HCT116 (cell line): Measurements from ENCODE around the gene TLE4. TPM values are rescaled to one million over a fixed set of nuclear protein-coding genes. Genes with fewer than 3 reads are reported as not detected.

Experiments
- ATAC-seq: fragments of 200-7000 bp; cut with Tn5 transposase; 2 replicates; pipeline ENCODE4 v1.9.1; 2020; ENCODE audit warnings: mild to moderate bottlenecking, moderate library complexity
- BruUV-seq: library from RNA; stranded (reverse); fragments of 400-500 nt; replicated peaks from 2 replicates; lab custom pipeline; 2021; lab: Mats Ljungman, UMichigan
- CTCF ChIA-PET: fragments of 300-600 bp; sonication (Branson Sonifier 250); formaldehyde crosslinking; loops from one replicate; lab custom pipeline; 2021; ENCODE audit warnings: antibody characterized with exemption; lab: Charles Lee
- POLR2A ChIA-PET: fragments of 300-600, 350-600 bp; sonication (Branson Sonifier 250); formaldehyde crosslinking; loops from one replicate; lab custom pipeline; 2021; ENCODE audit warnings: antibody characterized with exemption; lab: Charles Lee
- RAD21 ChIA-PET, 2 experiments: fragments of 300-600 bp; sonication (Branson Sonifier 250); formaldehyde crosslinking; loops; one replicate each; lab custom pipeline; 2023; ENCODE audit warnings: low total read pairs in 2 of 2; ENCODE audit not compliant: uncharacterized antibody in 2 of 2, unreplicated experiment in 2 of 2, low non-redundant PET in 1 of 2; lab: Charles Lee
- DNase-seq: peaks from one replicate; pipeline ENCODE4 v3.0.0-alpha.2; 2010; ENCODE audit warnings: low read depth, low spot score
- H2AFZ ChIP-seq: fragments of 200-600 bp; shearing (Covaris generic), sonication (generic); 2 replicates; pipeline ENCODE4 v1.6.1; 2017; ENCODE audit warnings: low read depth, mixed run types, mixed read lengths, antibody characterized with exemption, low read length; ENCODE audit not compliant: poor library complexity, severe bottlenecking
- H3K27ac ChIP-seq: 2 replicates; pipeline ENCODE4 v1.5.1; 2012; ENCODE audit warnings: low read depth, low read length
- H3K27me3 ChIP-seq: fragments of 200-600 bp; sonication (generic); 2 replicates; pipeline ENCODE4 v1.6.1; 2016; ENCODE audit warnings: mixed run types, low read length, mixed read lengths; ENCODE audit not compliant: insufficient read depth
- H3K36me3 ChIP-seq, 2 experiments: fragments of 200-500 bp in 1 of 2; fragments of 200-600 bp in 1 of 2; sonication (Bioruptor generic) in 1 of 2; sonication (generic) in 1 of 2; 2 replicates each; pipeline versions ENCODE4 v1.5.1 to v1.6.1; 2014 to 2016; ENCODE audit warnings: low read length in 2 of 2, inconsistent platforms in 1 of 2, mixed read lengths in 1 of 2, mixed run types in 1 of 2; ENCODE audit not compliant: insufficient read depth in 2 of 2, control insufficient read depth in 1 of 2
- H3K4me1 ChIP-seq, 2 experiments: fragments of 200-600 bp in 1 of 2; sonication (generic) in 1 of 2; 2 replicates each; pipeline versions ENCODE4 v1.5.1 to v1.6.1; 2012 to 2017; ENCODE audit warnings: low read length in 2 of 2, inconsistent platforms in 1 of 2, mild to moderate bottlenecking in 1 of 2, mixed read lengths in 1 of 2, mixed run types in 1 of 2, moderate library complexity in 1 of 2; ENCODE audit not compliant: insufficient read depth in 2 of 2, control insufficient read depth in 1 of 2
- H3K4me2 ChIP-seq: fragments of 200-600 bp; sonication (generic); 2 replicates; pipeline ENCODE4 v1.6.1; 2017; ENCODE audit warnings: mixed run types, low read length, mixed read lengths
- H3K4me3 ChIP-seq, 2 experiments: fragments of 200-600 bp in 1 of 2; sonication (generic) in 1 of 2; replicated peaks in 1 of 2; 2 replicates each; pipeline ENCODE4 v1.5.1; 2011 to 2016; ENCODE audit warnings: low read length in 2 of 2, control low read depth in 1 of 2, low read depth in 1 of 2, mild to moderate bottlenecking in 1 of 2, mixed read lengths in 1 of 2, mixed run types in 1 of 2
- H3K79me2 ChIP-seq: fragments of 200-600 bp; sonication (generic); 2 replicates; pipeline ENCODE4 v1.6.1; 2017; ENCODE audit warnings: mild to moderate bottlenecking, mixed run types, low read length, moderate library complexity, mixed read lengths; ENCODE audit not compliant: insufficient read depth
- H3K9ac ChIP-seq: fragments of 200-600 bp; sonication (generic); 2 replicates; pipeline ENCODE4 v1.6.1; 2016; ENCODE audit warnings: low read length, mixed read lengths
- H3K9me2 ChIP-seq: fragments of 200-600 bp; sonication (generic), shearing (Covaris generic); 2 replicates; pipeline ENCODE4 v1.6.1; 2017; ENCODE audit warnings: mixed run types, mild to moderate bottlenecking, moderate library complexity; ENCODE audit not compliant: insufficient read depth
- H3K9me3 ChIP-seq, 2 experiments: fragments of 200-500 bp in 1 of 2; fragments of 200-600 bp in 1 of 2; sonication (Bioruptor generic) in 1 of 2; sonication (generic) in 1 of 2; 2 replicates each; pipeline ENCODE4 v1.6.1; 2014 to 2017; ENCODE audit warnings: low read length in 2 of 2, mixed read lengths in 2 of 2, inconsistent platforms in 1 of 2, low read depth in 1 of 2, mild to moderate bottlenecking in 1 of 2, mixed run types in 1 of 2, moderate library complexity in 1 of 2; ENCODE audit not compliant: control insufficient read depth in 1 of 2, insufficient read depth in 1 of 2
- H4K20me1 ChIP-seq: fragments of 200-600 bp; sonication (generic), shearing (Covaris generic); 2 replicates; pipeline ENCODE4 v1.6.1; 2017; ENCODE audit warnings: mixed run types, mild to moderate bottlenecking, moderate library complexity; ENCODE audit not compliant: insufficient read depth
- CBX3 ChIP-seq: IDR thresholded peaks from 2 replicates; pipeline ENCODE4 v1.6.1; 2012; ENCODE audit warnings: low read depth
- CEBPB ChIP-seq: IDR thresholded peaks from 2 replicates; pipeline ENCODE4 v1.6.1; 2012; ENCODE audit warnings: low read depth
- EGR1 ChIP-seq: IDR thresholded peaks from 2 replicates; pipeline ENCODE4 v1.6.1; 2012; ENCODE audit warnings: low read depth
- ELF1 ChIP-seq: IDR thresholded peaks from 2 replicates; pipeline ENCODE4 v1.6.1; 2012; ENCODE audit warnings: low read depth, borderline replicate concordance
- EZH2phosphoT487 ChIP-seq: fragments of 200-600 bp; IDR thresholded peaks from 2 replicates; pipeline ENCODE4 v1.6.1; 2018; ENCODE audit warnings: antibody characterized with exemption, borderline replicate concordance
- FOSL1 ChIP-seq: IDR thresholded peaks from 2 replicates; pipeline ENCODE4 v1.6.1; 2012; ENCODE audit warnings: low read depth
- JUND ChIP-seq: IDR thresholded peaks from 2 replicates; pipeline ENCODE4 v1.6.1; 2012
- REST ChIP-seq: IDR thresholded peaks from 2 replicates; pipeline ENCODE4 v1.6.1; 2012; ENCODE audit warnings: low read depth
- SIN3A ChIP-seq: IDR thresholded peaks from 2 replicates; pipeline ENCODE4 v1.6.1; 2012; ENCODE audit warnings: low read depth
- SP1 ChIP-seq: IDR thresholded peaks from 2 replicates; pipeline ENCODE4 v1.6.1; 2012; ENCODE audit warnings: low read depth
- TCF7L2 ChIP-seq: IDR thresholded peaks from 2 replicates; pipeline ENCODE4 v1.7.0; 2011; ENCODE audit warnings: borderline replicate concordance, inconsistent platforms; ENCODE audit not compliant: insufficient read depth, insufficient read length; ENCODE audit errors: extremely low read depth
- ZFX ChIP-seq: fragments of 450-650 bp; IDR thresholded peaks from 2 replicates; pipeline ENCODE4 v1.6.1; 2017
- ZNF274 ChIP-seq: fragments of 200-500 bp; sonication (Bioruptor generic); IDR thresholded peaks from 2 replicates; pipeline ENCODE4 v1.6.1; 2014; ENCODE audit warnings: mild to moderate bottlenecking, low read depth, low read length, inconsistent platforms
- intact Hi-C: fragments of 100-400 bp; cut with micrococcal nuclease; formaldehyde crosslinking; loops from 2 replicates; pipeline ENCODE4 v1.10.0; 2022
- total RNA-seq: library from RNA; stranded (reverse); gene quantifications from one replicate; pipeline ENCODE4 v1.2.1, GENCODE V29; 2021; ENCODE audit not compliant: unreplicated experiment
- TF ChIP-seq, protein P1 (sequence below): IDR thresholded peaks from 2 replicates; pipeline ENCODE4 v1.6.1; 2012
- TF ChIP-seq, protein P2 (sequence below): IDR thresholded peaks from 2 replicates; pipeline ENCODE4 v1.6.1; 2011; ENCODE audit warnings: mild to moderate bottlenecking, low read length, moderate library complexity; ENCODE audit not compliant: insufficient replicate concordance; ENCODE audit errors: extremely low read depth
- TF ChIP-seq, protein P3 (sequence below): IDR thresholded peaks from 2 replicates; pipeline ENCODE4 v1.6.1; 2012

The TLE4 gene
- total RNA-seq, 1 experiment from 2014 or later: 0.39 TPM

GRCh38 chr9:79681576-79681975 is 109.8 kb downstream of the TLE4 start (continued):
- TF ChIP-seq REST (no peak), FOSL1 (no peak), SIN3A (no peak), TCF7L2 (no peak)
- TF ChIP-seq, protein P1, sequence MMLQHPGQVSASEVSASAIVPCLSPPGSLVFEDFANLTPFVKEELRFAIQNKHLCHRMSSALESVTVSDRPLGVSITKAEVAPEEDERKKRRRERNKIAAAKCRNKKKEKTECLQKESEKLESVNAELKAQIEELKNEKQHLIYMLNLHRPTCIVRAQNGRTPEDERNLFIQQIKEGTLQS: no peak

- no peak for ATAC-seq
- intact Hi-C loops: no loop called here
- no TSS peak for BruUV-seq
Measured at GRCh38 chr9:79682076-79682736, 110.4 kb downstream of the TLE4 start.

More at GRCh38 chr9:79682076-79682736, 110.4 kb downstream of the TLE4 start:
- no peaks in the 10 kb centered on the region for H3K36me3 ChIP-seq
- POLR2A ChIA-PET: no interaction called here
- H3K79me2 ChIP-seq: no peaks in the 10 kb centered on the region
- H3K9me3 ChIP-seq: peaks cover 5 to 10% of the 10 kb centered on the region in 2 experiments; a peak in 2 of 4 replicates
- no peak for DNase-seq
- H3K9ac ChIP-seq: no peak overlapping the region
- H2AFZ ChIP-seq: no peak overlapping the region
- RAD21 ChIA-PET: no interaction called here
- no peaks in the 10 kb centered on the region for H4K20me1 ChIP-seq
- no peaks in the 10 kb centered on the region for H3K27me3 ChIP-seq
- no peak overlapping the region for H3K4me2 ChIP-seq
- H3K9me2 ChIP-seq: no peaks in the 10 kb centered on the region
- CTCF ChIA-PET: no interaction called here
- TF ChIP-seq, protein P1: no peak
- no peak for TF ChIP-seq EZH2phosphoT487
- TF ChIP-seq, protein P2, sequence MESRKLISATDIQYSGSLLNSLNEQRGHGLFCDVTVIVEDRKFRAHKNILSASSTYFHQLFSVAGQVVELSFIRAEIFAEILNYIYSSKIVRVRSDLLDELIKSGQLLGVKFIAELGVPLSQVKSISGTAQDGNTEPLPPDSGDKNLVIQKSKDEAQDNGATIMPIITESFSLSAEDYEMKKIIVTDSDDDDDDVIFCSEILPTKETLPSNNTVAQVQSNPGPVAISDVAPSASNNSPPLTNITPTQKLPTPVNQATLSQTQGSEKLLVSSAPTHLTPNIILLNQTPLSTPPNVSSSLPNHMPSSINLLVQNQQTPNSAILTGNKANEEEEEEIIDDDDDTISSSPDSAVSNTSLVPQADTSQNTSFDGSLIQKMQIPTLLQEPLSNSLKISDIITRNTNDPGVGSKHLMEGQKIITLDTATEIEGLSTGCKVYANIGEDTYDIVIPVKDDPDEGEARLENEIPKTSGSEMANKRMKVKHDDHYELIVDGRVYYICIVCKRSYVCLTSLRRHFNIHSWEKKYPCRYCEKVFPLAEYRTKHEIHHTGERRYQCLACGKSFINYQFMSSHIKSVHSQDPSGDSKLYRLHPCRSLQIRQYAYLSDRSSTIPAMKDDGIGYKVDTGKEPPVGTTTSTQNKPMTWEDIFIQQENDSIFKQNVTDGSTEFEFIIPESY: no peak
- TF ChIP-seq ZNF274: no peak
- no peak for TF ChIP-seq SP1
- no peak for TF ChIP-seq EGR1
- no peak for TF ChIP-seq CBX3
- TF ChIP-seq JUND: no peak
- TF ChIP-seq, protein P3, sequence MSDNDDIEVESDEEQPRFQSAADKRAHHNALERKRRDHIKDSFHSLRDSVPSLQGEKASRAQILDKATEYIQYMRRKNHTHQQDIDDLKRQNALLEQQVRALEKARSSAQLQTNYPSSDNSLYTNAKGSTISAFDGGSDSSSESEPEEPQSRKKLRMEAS: no peak
- no peak for TF ChIP-seq ZFX
- no peak for TF ChIP-seq ELF1
- no peak for TF ChIP-seq CEBPB
- H3K4me3 ChIP-seq: no peak overlapping the region
- H3K4me1 ChIP-seq: no peaks in the 10 kb centered on the region
- no peak overlapping the region for H3K27ac ChIP-seq
